CD14-positive monocyte (primary cell): ENCODE data around the gene F2RL3. TPM values are rescaled to one million over a fixed set of nuclear protein-coding genes. Genes with fewer than 3 reads are reported as not detected.

ENCODE experiments used
- DNase-seq, 3 donors: peaks; one replicate each; pipeline ENCODE4 v3.0.0-alpha.2; 2011 to 2022
- H2AFZ ChIP-seq: 2 replicates; pipeline ENCODE4 v1.6.0; 2012; ENCODE audit warnings: mild to moderate bottlenecking, low read depth, low read length, inconsistent platforms; ENCODE audit not compliant: insufficient read depth, poor library complexity, severe bottlenecking
- H3K27ac ChIP-seq, 2 donors: 1 replicate in 1 of 2; 2 replicates in 1 of 2; pipeline ENCODE4 v1.5.1; 2012 to 2013; ENCODE audit warnings: low read length in 2 of 2, control low read depth in 1 of 2, inconsistent platforms in 1 of 2, low read depth in 1 of 2, mild to moderate bottlenecking in 1 of 2
- H3K27me3 ChIP-seq, 2 donors: one replicate each; pipeline versions ENCODE4 v1.6.0 to v1.6.1; 2011 to 2013; ENCODE audit warnings: low read length in 2 of 2; ENCODE audit not compliant: control insufficient read depth in 2 of 2, insufficient read depth in 2 of 2
- H3K36me3 ChIP-seq, 2 donors: replicated peaks in 1 of 2; 1 replicate in 1 of 2; 2 replicates in 1 of 2; pipeline versions ENCODE4 v1.5.1 to v1.6.1; 2012 to 2013; ENCODE audit warnings: low read length in 2 of 2, control low read depth in 1 of 2, inconsistent platforms in 1 of 2, mild to moderate bottlenecking in 1 of 2; ENCODE audit not compliant: insufficient read depth in 2 of 2, control insufficient read depth in 1 of 2
- H3K4me1 ChIP-seq, 2 donors: 1 replicate in 1 of 2; 2 replicates in 1 of 2; pipeline versions ENCODE4 v1.5.1 to v1.6.1; 2012 to 2013; ENCODE audit warnings: low read length in 2 of 2, control low read depth in 1 of 2, inconsistent platforms in 1 of 2, mild to moderate bottlenecking in 1 of 2, moderate library complexity in 1 of 2; ENCODE audit not compliant: insufficient read depth in 2 of 2, control insufficient read depth in 1 of 2
- H3K4me2 ChIP-seq: replicated peaks from 2 replicates; pipeline ENCODE3; 2012; ENCODE audit warnings: low read length, moderate library complexity, mild to moderate bottlenecking; ENCODE audit not compliant: poor library complexity, severe bottlenecking; ENCODE audit errors: extremely low read depth
- H3K4me3 ChIP-seq, 3 experiments: fragments of 200-600 bp in 1 of 3; sonication (generic) in 1 of 3; replicated peaks in 1 of 3; 1 replicate in 2 of 3; 2 replicates in 1 of 3; pipeline ENCODE4 v1.5.1; 2011 to 2013; ENCODE audit warnings: low read length in 3 of 3, mild to moderate bottlenecking in 3 of 3, control low read depth in 2 of 3, low read depth in 2 of 3, inconsistent platforms in 1 of 3, moderate library complexity in 1 of 3
- H3K79me2 ChIP-seq: 2 replicates; pipeline ENCODE4 v1.6.0; 2012; ENCODE audit warnings: mild to moderate bottlenecking, control low read depth, inconsistent platforms, low read length, moderate library complexity; ENCODE audit not compliant: insufficient read depth
- H3K9ac ChIP-seq: 2 replicates; pipeline ENCODE4 v1.6.0; 2017; ENCODE audit warnings: low read length, mild to moderate bottlenecking; ENCODE audit not compliant: insufficient read depth, poor library complexity, severe bottlenecking
- H3K9me3 ChIP-seq, 2 donors: replicated peaks in 1 of 2; 1 replicate in 1 of 2; 2 replicates in 1 of 2; pipeline versions ENCODE4 v1.5.1 to v1.6.1; 2012 to 2013; ENCODE audit warnings: low read length in 2 of 2, control low read depth in 1 of 2; ENCODE audit not compliant: control insufficient read depth in 1 of 2, insufficient read depth in 1 of 2
- H4K20me1 ChIP-seq: 2 replicates; pipeline ENCODE4 v1.6.0; 2012; ENCODE audit warnings: mild to moderate bottlenecking, low read length, control low read depth, moderate library complexity; ENCODE audit not compliant: insufficient read depth
- H3K27ac Mint-ChIP-seq, 7 donors: one replicate each; pipeline ENCODE4 v1.8.0; 2020; ENCODE audit warnings: mild to moderate bottlenecking in 7 of 7, mixed read lengths in 7 of 7, moderate library complexity in 6 of 7, inconsistent platforms in 2 of 7
- H3K27me3 Mint-ChIP-seq, 3 donors: one replicate each; pipeline ENCODE4 v1.8.0; 2021 to 2022; ENCODE audit warnings: low read depth in 3 of 3, mild to moderate bottlenecking in 3 of 3, mixed read lengths in 3 of 3, moderate library complexity in 3 of 3, inconsistent platforms in 1 of 3
- H3K36me3 Mint-ChIP-seq, 2 donors: one replicate each; pipeline ENCODE4 v1.8.0; 2020; ENCODE audit warnings: mixed read lengths in 2 of 2, inconsistent platforms in 1 of 2, mild to moderate bottlenecking in 1 of 2
- H3K4me1 Mint-ChIP-seq: one replicate; pipeline ENCODE4 v1.8.0; 2020; ENCODE audit warnings: mild to moderate bottlenecking, mixed read lengths
- H3K4me3 Mint-ChIP-seq, 2 donors: one replicate each; pipeline ENCODE4 v1.8.0; 2020; ENCODE audit warnings: mild to moderate bottlenecking in 2 of 2, mixed read lengths in 2 of 2, moderate library complexity in 1 of 2
- H3K9me3 Mint-ChIP-seq, 7 donors: one replicate each; pipeline ENCODE4 v1.8.0; 2020 to 2022; ENCODE audit warnings: mixed read lengths in 7 of 7, mild to moderate bottlenecking in 6 of 7, moderate library complexity in 6 of 7, inconsistent platforms in 2 of 7
- CTCF ChIP-seq: fragments of 200-600 bp; IDR thresholded peaks from one replicate; pipeline ENCODE4 v1.8.0; 2022; ENCODE audit warnings: antibody characterized with exemption, mild to moderate bottlenecking
- WGBS: methylation state at CpG from one replicate; pipeline ENCODE4 v1.1.5; 2013; ENCODE audit warnings: missing lambda C conversion rate; ENCODE audit not compliant: insufficient coverage; 5-methylcytosine and 5-hydroxymethylcytosine counted together
- intact Hi-C, 2 donors: fragments of 100-400 bp; cut with micrococcal nuclease; formaldehyde crosslinking; loops; one replicate each; pipeline versions ENCODE4 v1.15.0 to v1.15.1; 2023
- polyA plus RNA-seq, 3 donors: library from polyadenylated mRNA; depleted of rRNA in 1 of 3; unstranded in 2 of 3; stranded (reverse) in 1 of 3; fragments of 300-500 nt in 2 of 3; fragments of >200 nt in 1 of 3; fragmentation: Illumina TruSeq in 2 of 3; gene quantifications; 1 replicate in 2 of 3; 2 replicates in 1 of 3; pipeline ENCODE4 v1.2.3, GENCODE V29; 2012 to 2021

F2RL3 gene
- polyA plus RNA-seq, 3 donors, result 0.05 TPM; not detected in 2

- H4K20me1 ChIP-seq, result no peaks in the 10 kb centered on the region
- peak overlapping the region; percentile 32 for H3K4me2 ChIP-seq
- Mint-ChIP-seq H3K27ac (no peak overlapping the region), H3K4me3 (peak overlapping the region in 1 of 2 donors; percentile 80), H3K27me3 (peaks cover 45 to 77% (median 46%) of the 10 kb centered on the region in 3 donors), H3K9me3 (peaks cover 0 to 15% (median 5%) of the 10 kb centered on the region in 7 donors), H3K36me3 (peaks cover 1 to 8% of the 10 kb centered on the region in 2 donors), H3K4me1 (peaks cover 26% of the 10 kb centered on the region)
- H3K36me3 ChIP-seq, result no peaks in the 10 kb centered on the region
- no peaks in the 10 kb centered on the region for H3K79me2 ChIP-seq
- no peaks in the 10 kb centered on the region for H3K9me3 ChIP-seq
- H3K9ac ChIP-seq, result peak overlapping the region; percentile 36
- TF ChIP-seq CTCF, result no peak
- WGBS, result 79% methylated on average over 22 of the region's 22 CpGs
- peaks cover 28 to 36% of the 10 kb centered on the region in 2 donors for H3K4me1 ChIP-seq
- H2AFZ ChIP-seq, result peak overlapping the region; percentile 30
- H3K27me3 ChIP-seq, result peaks cover 0 to 50% of the 10 kb centered on the region in 2 donors
- H3K27ac ChIP-seq, result no peak overlapping the region
- no peak for DNase-seq
- intact Hi-C loops, result no loop called here
- no peak overlapping the region for H3K4me3 ChIP-seq
Measured at GRCh38 chr19:16889366-16889882, 625 bp downstream of the F2RL3 start.

DNA sequence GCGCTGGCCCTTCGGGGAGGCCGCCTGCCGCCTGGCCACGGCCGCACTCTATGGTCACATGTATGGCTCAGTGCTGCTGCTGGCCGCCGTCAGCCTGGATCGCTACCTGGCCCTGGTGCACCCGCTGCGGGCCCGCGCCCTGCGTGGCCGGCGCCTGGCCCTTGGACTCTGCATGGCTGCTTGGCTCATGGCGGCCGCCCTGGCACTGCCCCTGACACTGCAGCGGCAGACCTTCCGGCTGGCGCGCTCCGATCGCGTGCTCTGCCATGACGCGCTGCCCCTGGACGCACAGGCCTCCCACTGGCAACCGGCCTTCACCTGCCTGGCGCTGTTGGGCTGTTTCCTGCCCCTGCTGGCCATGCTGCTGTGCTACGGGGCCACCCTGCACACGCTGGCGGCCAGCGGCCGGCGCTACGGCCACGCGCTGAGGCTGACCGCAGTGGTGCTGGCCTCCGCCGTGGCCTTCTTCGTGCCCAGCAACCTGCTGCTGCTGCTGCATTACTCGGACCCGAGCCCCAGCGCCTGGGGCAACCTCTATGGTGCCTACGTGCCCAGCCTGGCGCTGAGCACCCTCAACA lies 1.2 kb downstream of the F2RL3 start:
- Mint-ChIP-seq H3K9me3 (peaks cover 0 to 14% (median 4%) of the 10 kb centered on the region in 7 donors), H3K27me3 (peaks cover 49 to 83% (median 50%) of the 10 kb centered on the region in 3 donors), H3K4me1 (peaks cover 30% of the 10 kb centered on the region), H3K4me3 (no peak overlapping the region), H3K27ac (no peak overlapping the region), H3K36me3 (peaks cover 3 to 8% of the 10 kb centered on the region in 2 donors)
- Histone ChIP-seq H4K20me1 (no peaks in the 10 kb centered on the region), H3K4me2 (no peak overlapping the region), H3K27me3 (peaks cover 0 to 56% of the 10 kb centered on the region in 2 donors), H3K27ac (no peak overlapping the region), H3K4me1 (peaks cover 28 to 36% of the 10 kb centered on the region in 2 donors), H2AFZ (no peak overlapping the region), H3K9ac (no peak overlapping the region), H3K4me3 (no peak overlapping the region), H3K36me3 (no peaks in the 10 kb centered on the region), H3K9me3 (no peaks in the 10 kb centered on the region), H3K79me2 (no peaks in the 10 kb centered on the region)
- no peak for TF ChIP-seq CTCF
- DNase-seq, result no peak
- intact Hi-C loops, result loop anchor here in 1 of 2 donors (5.0 kb wide), 1 partner anchor 58 kb away; no protein-coding TSS in a partner anchor
- 98% methylated on average over 47 of the region's 48 CpGs for WGBS
